PFSK-1 (cell line): ENCODE data around the gene MC1R.

Experiments used
- POLR2AphosphoS5 ChIP-seq: IDR thresholded peaks from 2 replicates; pipeline ENCODE4 v1.6.1; 2012; ENCODE audit warnings: low read depth, mild to moderate bottlenecking, control low read depth, low read length, moderate library complexity
- REST ChIP-seq, 2 experiments: IDR thresholded peaks; 2 replicates each; pipeline versions ENCODE4 v1.6.1 to v1.8.0; 2011 to 2012; ENCODE audit warnings: low read depth in 2 of 2, low read length in 2 of 2, control low read depth in 1 of 2, inconsistent platforms in 1 of 2, mild to moderate bottlenecking in 1 of 2, moderate library complexity in 1 of 2; ENCODE audit not compliant: insufficient read depth in 1 of 2

GRCh38 chr16:89873972-89874689 lies 44.5 kb upstream of the MC1R start:
- no peak for TF ChIP-seq REST (IDR thresholded peaks at IDR 0.05; ENCODE audit: insufficient read depth in 1 of 2, low read depth in 2 of 2, low read length in 2 of 2)
- no peak for TF ChIP-seq POLR2AphosphoS5
